Fibroblast of lung (primary cell): Measurements from ENCODE around the gene TMEM203. TPM values are rescaled to one million over a fixed set of nuclear protein-coding genes. Genes with fewer than 3 reads are reported as not detected.

Source experiments
- DNase-seq, 2 donors: peaks; one replicate each; pipeline versions ENCODE4 v3.0.0 to v3.0.0-alpha.2; 2010; ENCODE audit warnings: low read depth in 2 of 2
- H2AFZ ChIP-seq: 2 replicates; pipeline ENCODE4 v1.5.1; 2012; ENCODE audit warnings: low read length, control low read depth, inconsistent platforms
- H3K27ac ChIP-seq: 2 replicates; pipeline ENCODE4 v1.5.1; 2011; ENCODE audit warnings: low read length, control low read depth; ENCODE audit not compliant: insufficient read depth
- H3K27me3 ChIP-seq: 2 replicates; pipeline ENCODE4 v1.5.1; 2011; ENCODE audit warnings: mild to moderate bottlenecking, low read length; ENCODE audit not compliant: control insufficient read depth, insufficient read depth
- H3K36me3 ChIP-seq: 2 replicates; pipeline ENCODE4 v1.5.1; 2011; ENCODE audit warnings: low read length; ENCODE audit not compliant: control insufficient read depth, insufficient read depth
- H3K4me1 ChIP-seq: 2 replicates; pipeline ENCODE4 v1.5.1; 2011; ENCODE audit warnings: low read length; ENCODE audit not compliant: control insufficient read depth, insufficient read depth; ENCODE audit errors: extremely low read depth
- H3K4me2 ChIP-seq: 2 replicates; pipeline ENCODE4 v1.5.1; 2011; ENCODE audit warnings: low read length, control low read depth; ENCODE audit not compliant: insufficient read depth; ENCODE audit errors: extremely low read depth
- H3K4me3 ChIP-seq, 4 experiments: fragments of 200-600 bp in 1 of 4; sonication (generic) in 1 of 4; replicated peaks in 1 of 4; 2 replicates each; pipeline ENCODE4 v1.5.1; 2011 to 2016; ENCODE audit warnings: low read length in 4 of 4, low read depth in 3 of 4, mild to moderate bottlenecking in 3 of 4, control low read depth in 2 of 4, inconsistent platforms in 1 of 4, mixed read lengths in 1 of 4; ENCODE audit not compliant: insufficient read depth in 1 of 4; ENCODE audit errors: control extremely low read depth in 1 of 4
- H3K79me2 ChIP-seq: 2 replicates; pipeline ENCODE4 v1.5.1; 2012; ENCODE audit warnings: mild to moderate bottlenecking, low read length, inconsistent platforms; ENCODE audit not compliant: control insufficient read depth, insufficient read depth
- H3K9ac ChIP-seq: 2 replicates; pipeline ENCODE4 v1.5.1; 2011; ENCODE audit warnings: mild to moderate bottlenecking, low read length, control low read depth; ENCODE audit not compliant: insufficient read depth
- H3K9me3 ChIP-seq: 2 replicates; pipeline ENCODE4 v1.5.1; 2012; ENCODE audit warnings: low read depth, low read length; ENCODE audit not compliant: control insufficient read depth, insufficient read depth
- H4K20me1 ChIP-seq: 2 replicates; pipeline ENCODE4 v1.5.1; 2011; ENCODE audit warnings: low read length; ENCODE audit not compliant: control insufficient read depth, insufficient read depth; ENCODE audit errors: extremely low read depth
- EZH2 ChIP-seq: IDR thresholded peaks from 2 replicates; pipeline ENCODE4 v1.5.1; 2012; ENCODE audit warnings: low read length, control low read depth, mild to moderate bottlenecking; ENCODE audit errors: missing control alignments
- polyA plus RNA-seq, 2 donors: library from polyadenylated mRNA; depleted of rRNA in 1 of 2; stranded (reverse) in 1 of 2; unstranded in 1 of 2; fragments of >200 nt; gene quantifications; 2 replicates each; pipeline ENCODE4 v1.2.1, GENCODE V29; 2011 to 2012; ENCODE audit warnings: missing spikeins in 1 of 2
- total RNA-seq: library from RNA; depleted of rRNA; stranded (reverse); fragments of >200 nt; gene quantifications from 2 replicates; pipeline ENCODE4 v1.2.1, GENCODE V29; 2014
- TF ChIP-seq, protein P1 (sequence below), 2 donors: IDR thresholded peaks in 1 of 2; conservative IDR thresholded peaks in 1 of 2; 1 replicate in 1 of 2; 2 replicates in 1 of 2; pipeline ENCODE4 v1.5.1; 2011 to 2012; ENCODE audit warnings: low read length in 2 of 2, control low read depth in 1 of 2, inconsistent platforms in 1 of 2, low read depth in 1 of 2, mild to moderate bottlenecking in 1 of 2

TMEM203 gene
- total and polyA plus RNA-seq, 2 donors (not counting 1 experiment from before 2014, with no cell fraction given) = 36.3 to 38.6 TPM

GRCh38 chr9:137174722-137175293 is 30.6 kb downstream of the TMEM203 start:
- DNase-seq = no peak
- peaks cover 6% of the 10 kb centered on the region for H3K36me3 ChIP-seq
- H3K27ac ChIP-seq = no peak overlapping the region
- H3K9ac ChIP-seq = no peak overlapping the region
- no peak overlapping the region for H3K4me2 ChIP-seq
- H3K4me1 ChIP-seq = peaks cover 2% of the 10 kb centered on the region
- peaks cover 10% of the 10 kb centered on the region for H3K27me3 ChIP-seq
- no peaks in the 10 kb centered on the region for H3K79me2 ChIP-seq
- H3K9me3 ChIP-seq = no peaks in the 10 kb centered on the region
- H2AFZ ChIP-seq = no peak overlapping the region
- TF ChIP-seq, protein P1, sequence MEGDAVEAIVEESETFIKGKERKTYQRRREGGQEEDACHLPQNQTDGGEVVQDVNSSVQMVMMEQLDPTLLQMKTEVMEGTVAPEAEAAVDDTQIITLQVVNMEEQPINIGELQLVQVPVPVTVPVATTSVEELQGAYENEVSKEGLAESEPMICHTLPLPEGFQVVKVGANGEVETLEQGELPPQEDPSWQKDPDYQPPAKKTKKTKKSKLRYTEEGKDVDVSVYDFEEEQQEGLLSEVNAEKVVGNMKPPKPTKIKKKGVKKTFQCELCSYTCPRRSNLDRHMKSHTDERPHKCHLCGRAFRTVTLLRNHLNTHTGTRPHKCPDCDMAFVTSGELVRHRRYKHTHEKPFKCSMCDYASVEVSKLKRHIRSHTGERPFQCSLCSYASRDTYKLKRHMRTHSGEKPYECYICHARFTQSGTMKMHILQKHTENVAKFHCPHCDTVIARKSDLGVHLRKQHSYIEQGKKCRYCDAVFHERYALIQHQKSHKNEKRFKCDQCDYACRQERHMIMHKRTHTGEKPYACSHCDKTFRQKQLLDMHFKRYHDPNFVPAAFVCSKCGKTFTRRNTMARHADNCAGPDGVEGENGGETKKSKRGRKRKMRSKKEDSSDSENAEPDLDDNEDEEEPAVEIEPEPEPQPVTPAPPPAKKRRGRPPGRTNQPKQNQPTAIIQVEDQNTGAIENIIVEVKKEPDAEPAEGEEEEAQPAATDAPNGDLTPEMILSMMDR (conservative IDR thresholded peaks at IDR 0.05 in 1 of 2, IDR thresholded peaks at IDR 0.05 in 1 of 2; ENCODE audit: low read depth in 1 of 2, low read length in 2 of 2) = no peak
- TF ChIP-seq EZH2 = no peak
- no peaks in the 10 kb centered on the region for H4K20me1 ChIP-seq
- H3K4me3 ChIP-seq = no peak overlapping the region

- TF ChIP-seq, protein P1 (conservative IDR thresholded peaks at IDR 0.05 in 1 of 2, IDR thresholded peaks at IDR 0.05 in 1 of 2; ENCODE audit: low read depth in 1 of 2, low read length in 2 of 2) = no peak
- TF ChIP-seq EZH2 = no peak
- H3K36me3 ChIP-seq = peaks cover 3% of the 10 kb centered on the region
- peaks cover 2% of the 10 kb centered on the region for H3K4me1 ChIP-seq
- H3K27ac ChIP-seq = no peak overlapping the region
- H4K20me1 ChIP-seq = no peaks in the 10 kb centered on the region
- H3K79me2 ChIP-seq = no peaks in the 10 kb centered on the region
- H3K9me3 ChIP-seq = no peaks in the 10 kb centered on the region
- H3K4me3 ChIP-seq = no peak overlapping the region
- H3K27me3 ChIP-seq = peaks cover 17% of the 10 kb centered on the region
- no peak overlapping the region for H2AFZ ChIP-seq
- no peak for DNase-seq
- H3K4me2 ChIP-seq = no peak overlapping the region
- no peak overlapping the region for H3K9ac ChIP-seq
Measured at GRCh38 chr9:137173796-137174664, 31.4 kb downstream of the TMEM203 start.

GRCh38 chr9:137172901-137173795 is 32.3 kb downstream of the TMEM203 start:
- no peak for DNase-seq
- no peak overlapping the region for H3K4me2 ChIP-seq

More at GRCh38 chr9:137172901-137173795, 32.3 kb downstream of the TMEM203 start:
- TF ChIP-seq EZH2 = no peak
- TF ChIP-seq, protein P1 (conservative IDR thresholded peaks at IDR 0.05 in 1 of 2, IDR thresholded peaks at IDR 0.05 in 1 of 2; ENCODE audit: low read depth in 1 of 2, low read length in 2 of 2) = no peak
- no peaks in the 10 kb centered on the region for H3K9me3 ChIP-seq
- H3K4me3 ChIP-seq = no peak overlapping the region
- H3K27me3 ChIP-seq = peaks cover 21% of the 10 kb centered on the region
- no peaks in the 10 kb centered on the region for H3K79me2 ChIP-seq
- no peaks in the 10 kb centered on the region for H3K4me1 ChIP-seq
- no peak overlapping the region for H3K9ac ChIP-seq
- no peaks in the 10 kb centered on the region for H4K20me1 ChIP-seq
- no peak overlapping the region for H3K27ac ChIP-seq
- H2AFZ ChIP-seq = no peak overlapping the region
- H3K36me3 ChIP-seq = peaks cover 3% of the 10 kb centered on the region
